Measurements from ENCODE around the gene MIPEP. TPM values are rescaled to one million over a fixed set of nuclear protein-coding genes. Genes with fewer than 3 reads are reported as not detected.

MIPEP gene
- total RNA-seq, 4 donors from 2014 or later: 5.2 to 20.1 (median 17.8) TPM

DNA sequence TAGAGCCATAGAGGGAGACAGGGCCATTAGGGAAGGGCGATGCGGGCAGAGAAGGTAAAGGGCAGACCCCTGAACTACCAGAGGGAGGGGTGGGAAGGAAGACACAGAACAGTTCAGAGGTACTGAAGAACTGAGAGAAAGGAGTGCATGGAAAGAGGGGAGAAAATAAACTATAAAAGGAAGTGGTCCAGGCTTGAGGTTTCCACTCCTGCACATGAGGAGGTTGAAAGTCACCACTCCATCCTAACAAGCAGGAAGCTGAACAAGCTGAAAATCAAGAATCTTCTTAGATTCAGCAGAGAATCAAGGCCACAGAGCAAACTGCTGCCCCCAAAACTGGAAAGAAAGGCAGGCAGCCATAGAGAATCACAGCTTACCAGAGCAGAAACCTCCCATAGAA lies 45.1 kb downstream of the MIPEP start:
- in situ Hi-C loops (cut with MboI; ENCODE audit: low pct_ligation_motif_present in 1 of 4, low pct_unique_long_range_greater_than_20kb in 1 of 4, low sequenced_read_pairs in 3 of 4) (no loop called here), intact Hi-C loops (cut with DNase I; ENCODE audit: low total_unique reads) (no loop called here)
- TF ChIP-seq POLR2A (IDR thresholded peaks at IDR 0.05) (no peak), POLR2AphosphoS5 (IDR thresholded peaks at IDR 0.05) (no peak), EP300 (IDR thresholded peaks at IDR 0.05; ENCODE audit: low read depth) (no peak)
- TF ChIP-seq, protein P1, sequence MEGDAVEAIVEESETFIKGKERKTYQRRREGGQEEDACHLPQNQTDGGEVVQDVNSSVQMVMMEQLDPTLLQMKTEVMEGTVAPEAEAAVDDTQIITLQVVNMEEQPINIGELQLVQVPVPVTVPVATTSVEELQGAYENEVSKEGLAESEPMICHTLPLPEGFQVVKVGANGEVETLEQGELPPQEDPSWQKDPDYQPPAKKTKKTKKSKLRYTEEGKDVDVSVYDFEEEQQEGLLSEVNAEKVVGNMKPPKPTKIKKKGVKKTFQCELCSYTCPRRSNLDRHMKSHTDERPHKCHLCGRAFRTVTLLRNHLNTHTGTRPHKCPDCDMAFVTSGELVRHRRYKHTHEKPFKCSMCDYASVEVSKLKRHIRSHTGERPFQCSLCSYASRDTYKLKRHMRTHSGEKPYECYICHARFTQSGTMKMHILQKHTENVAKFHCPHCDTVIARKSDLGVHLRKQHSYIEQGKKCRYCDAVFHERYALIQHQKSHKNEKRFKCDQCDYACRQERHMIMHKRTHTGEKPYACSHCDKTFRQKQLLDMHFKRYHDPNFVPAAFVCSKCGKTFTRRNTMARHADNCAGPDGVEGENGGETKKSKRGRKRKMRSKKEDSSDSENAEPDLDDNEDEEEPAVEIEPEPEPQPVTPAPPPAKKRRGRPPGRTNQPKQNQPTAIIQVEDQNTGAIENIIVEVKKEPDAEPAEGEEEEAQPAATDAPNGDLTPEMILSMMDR (IDR thresholded peaks at IDR 0.05): no peak
- Histone ChIP-seq H3K36me3 (peaks cover 0 to 7% (median 0%) of the 10 kb centered on the region in 4 donors), H3K4me1 (peaks cover 0 to 5% (median 0%) of the 10 kb centered on the region in 4 donors), H3K9me3 (no peaks in the 10 kb centered on the region), H3K27ac (no peak overlapping the region), H3K4me3 (no peak overlapping the region), H3K27me3 (no peaks in the 10 kb centered on the region)
- DNase-seq: no peak
- WGBS, 2 donors (ENCODE audit: low coverage in 1 of 2): 90% methylated on average over 2 of the region's 2 CpGs; no CpG with 5 or more reads in 1 of the 2 donors

DNA sequence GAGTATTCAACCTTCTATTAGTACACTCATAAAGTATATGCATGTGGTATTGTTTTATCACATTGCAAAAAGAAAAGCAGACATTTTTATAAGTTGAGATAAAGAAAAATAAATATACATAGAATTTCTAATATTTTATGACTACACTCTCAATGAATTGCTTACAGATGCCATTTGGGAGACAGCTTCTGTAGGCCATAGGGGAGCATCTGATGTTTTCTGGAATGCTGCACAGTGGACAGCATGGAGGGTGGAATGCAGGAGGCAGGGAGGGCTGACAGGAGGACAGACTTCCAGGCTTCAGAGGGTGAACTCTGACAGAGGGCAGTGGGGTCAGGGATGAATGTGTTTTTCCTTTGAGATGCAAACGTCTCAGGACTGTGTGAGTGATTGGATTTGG lies 45.8 kb downstream of the MIPEP start:
- Histone ChIP-seq H3K9me3 (no peaks in the 10 kb centered on the region), H3K27ac (no peak overlapping the region), H3K4me1 (peaks cover 0 to 2% (median 0%) of the 10 kb centered on the region in 4 donors), H3K4me3 (no peak overlapping the region), H3K27me3 (no peaks in the 10 kb centered on the region), H3K36me3 (peaks cover 0 to 7% (median 0%) of the 10 kb centered on the region in 4 donors)
- intact Hi-C loops (cut with DNase I; ENCODE audit: low total_unique reads) (no loop called here), in situ Hi-C loops (cut with MboI; ENCODE audit: low pct_ligation_motif_present in 1 of 4, low pct_unique_long_range_greater_than_20kb in 1 of 4, low sequenced_read_pairs in 3 of 4) (no loop called here)
- TF ChIP-seq POLR2AphosphoS5 (IDR thresholded peaks at IDR 0.05) (no peak), EP300 (IDR thresholded peaks at IDR 0.05; ENCODE audit: low read depth) (no peak), POLR2A (IDR thresholded peaks at IDR 0.05) (no peak)
- TF ChIP-seq, protein P1 (IDR thresholded peaks at IDR 0.05): no peak
- no peak for DNase-seq
- 87 to 100% methylated on average over 1 of the region's 1 CpG for WGBS, 2 donors (ENCODE audit: low coverage in 1 of 2)

DNA sequence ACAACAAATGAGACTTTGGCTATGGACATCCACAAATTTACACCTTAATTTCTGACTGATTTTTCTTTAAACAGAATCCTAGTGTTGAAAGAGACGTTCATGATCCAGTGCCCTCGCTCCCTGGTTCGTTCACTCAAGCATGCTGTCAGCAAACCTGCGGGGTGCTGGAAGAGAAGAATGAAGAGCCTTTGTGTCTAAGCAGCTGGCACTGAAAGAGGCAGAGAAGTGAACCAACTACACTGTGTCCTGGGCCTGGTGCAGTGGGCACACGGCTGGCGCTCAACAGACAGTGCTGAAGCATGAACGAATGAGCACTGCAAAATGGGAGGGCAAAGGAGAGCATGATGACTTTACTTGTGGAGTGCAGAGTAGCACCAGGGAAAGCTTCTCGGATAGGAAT lies 46.8 kb downstream of the MIPEP start:
- Histone ChIP-seq H3K9me3 (no peaks in the 10 kb centered on the region), H3K4me1 (no peaks in the 10 kb centered on the region), H3K27me3 (no peaks in the 10 kb centered on the region), H3K36me3 (peaks cover 0 to 9% (median 0%) of the 10 kb centered on the region in 4 donors), H3K4me3 (no peak overlapping the region), H3K27ac (no peak overlapping the region)
- WGBS, 2 donors (ENCODE audit: low coverage in 1 of 2): 94 to 100% methylated on average over 2 to 8 of the region's 8 CpGs
- no peak for DNase-seq
- in situ Hi-C loops (cut with MboI; ENCODE audit: low pct_ligation_motif_present in 1 of 4, low pct_unique_long_range_greater_than_20kb in 1 of 4, low sequenced_read_pairs in 3 of 4) (no loop called here), intact Hi-C loops (cut with DNase I; ENCODE audit: low total_unique reads) (no loop called here)
- no peak for TF ChIP-seq POLR2A (IDR thresholded peaks at IDR 0.05)
- no peak for TF ChIP-seq POLR2AphosphoS5 (IDR thresholded peaks at IDR 0.05)
- TF ChIP-seq, protein P1 (IDR thresholded peaks at IDR 0.05): no peak
- TF ChIP-seq EP300 (IDR thresholded peaks at IDR 0.05; ENCODE audit: low read depth): no peak

DNA sequence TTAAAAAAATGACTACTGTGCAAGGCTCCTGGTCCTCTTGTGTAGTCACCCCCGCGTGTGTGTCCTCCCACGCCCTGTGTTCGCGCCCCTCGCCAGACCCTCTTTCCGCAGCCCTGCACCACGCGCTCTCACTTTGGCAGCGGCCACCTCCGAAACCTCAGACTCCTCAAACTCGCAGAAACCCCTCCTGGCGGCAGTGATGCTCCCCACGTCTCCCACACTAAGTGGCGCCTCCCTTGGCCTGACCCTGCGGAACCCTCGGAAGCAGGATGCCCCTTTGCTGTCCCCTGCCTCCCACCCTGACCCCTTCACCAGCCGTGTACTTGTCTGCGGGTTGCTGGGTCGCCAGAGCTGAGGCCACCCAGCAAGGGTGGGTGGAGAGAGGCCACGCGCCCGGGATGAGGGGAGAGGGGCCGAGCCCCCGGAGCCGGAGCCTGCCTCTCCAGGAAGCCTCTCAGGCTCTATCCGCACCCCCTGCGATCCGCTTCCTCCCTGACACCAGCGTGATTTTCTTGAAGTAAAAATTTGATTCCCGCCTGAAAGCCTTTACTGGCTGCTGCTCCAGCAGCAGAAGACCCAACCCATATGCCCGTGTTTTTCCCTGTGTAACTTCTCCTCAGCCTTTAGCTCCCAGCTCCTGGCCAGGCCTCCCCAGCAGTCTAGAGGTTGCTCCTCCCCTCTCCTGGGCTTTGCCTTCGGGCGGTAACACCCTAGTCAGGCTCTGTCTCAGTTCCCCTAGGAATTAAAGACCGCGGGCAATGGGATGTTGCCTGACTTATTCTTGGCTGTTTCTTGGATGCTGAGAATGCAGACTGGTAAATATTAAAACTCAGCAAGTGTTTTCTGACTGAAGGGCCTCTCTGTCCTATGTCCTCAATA lies 55.2 kb downstream of the MIPEP start:
- 93 to 100% methylated on average over 9 to 36 of the region's 36 CpGs for WGBS, 2 donors (ENCODE audit: low coverage in 1 of 2)
- TF ChIP-seq POLR2A (IDR thresholded peaks at IDR 0.05) (no peak), EP300 (IDR thresholded peaks at IDR 0.05; ENCODE audit: low read depth) (no peak), POLR2AphosphoS5 (IDR thresholded peaks at IDR 0.05) (no peak)
- TF ChIP-seq, protein P1 (IDR thresholded peaks at IDR 0.05): no peak
- intact Hi-C loops (cut with DNase I; ENCODE audit: low total_unique reads) (no loop called here), in situ Hi-C loops (cut with MboI; ENCODE audit: low pct_ligation_motif_present in 1 of 4, low pct_unique_long_range_greater_than_20kb in 1 of 4, low sequenced_read_pairs in 3 of 4) (no loop called here)
- peaks cover 0 to 7% (median 2%) of the 10 kb centered on the region in 4 donors for H3K36me3 ChIP-seq
- H3K27me3 ChIP-seq: no peaks in the 10 kb centered on the region
- no peak for DNase-seq
- no peak overlapping the region for H3K27ac ChIP-seq
- H3K4me3 ChIP-seq: no peak overlapping the region
- no peaks in the 10 kb centered on the region for H3K9me3 ChIP-seq
- H3K4me1 ChIP-seq: no peaks in the 10 kb centered on the region

All from transverse colon (tissue), 4 donors.